Suprapubic skin (tissue), 3 donors: Measurements from ENCODE around the gene RGMA.

Experiments
- EP300 ChIP-seq: sonication (generic); formaldehyde crosslinking; IDR thresholded peaks from one replicate; pipeline ENCODE4 v1.6.1; 2017; ENCODE audit warnings: antibody characterized with exemption
- POLR2A ChIP-seq, 2 donors: fragments of 450-650 bp; IDR thresholded peaks; one replicate each; pipeline ENCODE4 v1.6.1; 2017; ENCODE audit warnings: antibody characterized with exemption in 2 of 2, mild to moderate bottlenecking in 2 of 2, moderate library complexity in 2 of 2
- TF ChIP-seq, protein P1 (sequence below), 2 donors: fragments of 200-600 bp in 1 of 2; fragments of 450-650 bp in 1 of 2; sonication (generic) in 1 of 2; IDR thresholded peaks; one replicate each; pipeline ENCODE4 v1.5.1; 2016 to 2019; ENCODE audit warnings: antibody characterized with exemption in 2 of 2, mild to moderate bottlenecking in 1 of 2, moderate library complexity in 1 of 2

DNA sequence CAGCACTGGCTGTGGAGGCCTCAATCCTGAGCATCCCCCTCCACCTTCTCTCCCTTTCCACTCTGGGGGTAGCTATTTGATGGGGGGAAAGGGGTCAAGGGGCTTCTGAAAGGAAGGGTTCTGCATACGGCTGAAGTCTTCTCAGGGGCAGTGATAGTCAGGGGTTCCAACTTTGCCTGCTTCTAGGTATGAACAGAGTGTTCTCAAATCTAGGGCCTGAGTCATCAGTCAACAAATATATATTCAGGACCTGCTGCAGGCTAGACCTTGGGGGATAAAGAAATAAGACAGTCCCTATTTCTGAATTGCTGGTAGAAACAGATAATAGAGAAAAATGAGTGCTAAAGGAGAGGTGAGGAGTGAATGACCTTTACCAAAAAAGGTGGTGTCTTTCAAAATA is 12.8 kb downstream of the RGMA start:
- TF ChIP-seq, protein P1, sequence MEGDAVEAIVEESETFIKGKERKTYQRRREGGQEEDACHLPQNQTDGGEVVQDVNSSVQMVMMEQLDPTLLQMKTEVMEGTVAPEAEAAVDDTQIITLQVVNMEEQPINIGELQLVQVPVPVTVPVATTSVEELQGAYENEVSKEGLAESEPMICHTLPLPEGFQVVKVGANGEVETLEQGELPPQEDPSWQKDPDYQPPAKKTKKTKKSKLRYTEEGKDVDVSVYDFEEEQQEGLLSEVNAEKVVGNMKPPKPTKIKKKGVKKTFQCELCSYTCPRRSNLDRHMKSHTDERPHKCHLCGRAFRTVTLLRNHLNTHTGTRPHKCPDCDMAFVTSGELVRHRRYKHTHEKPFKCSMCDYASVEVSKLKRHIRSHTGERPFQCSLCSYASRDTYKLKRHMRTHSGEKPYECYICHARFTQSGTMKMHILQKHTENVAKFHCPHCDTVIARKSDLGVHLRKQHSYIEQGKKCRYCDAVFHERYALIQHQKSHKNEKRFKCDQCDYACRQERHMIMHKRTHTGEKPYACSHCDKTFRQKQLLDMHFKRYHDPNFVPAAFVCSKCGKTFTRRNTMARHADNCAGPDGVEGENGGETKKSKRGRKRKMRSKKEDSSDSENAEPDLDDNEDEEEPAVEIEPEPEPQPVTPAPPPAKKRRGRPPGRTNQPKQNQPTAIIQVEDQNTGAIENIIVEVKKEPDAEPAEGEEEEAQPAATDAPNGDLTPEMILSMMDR (IDR thresholded peaks at IDR 0.05) = no peak
- TF ChIP-seq POLR2A (IDR thresholded peaks at IDR 0.05) (no peak), EP300 (no peak)
